ENCODE data around the gene FAM185A.
A peak's percentile ranks its signal among the peaks of the same experiment; 100 is the strongest.
"Not testable (repeated sequence)": the region's sequence is repeated elsewhere in the genome, so short reads cannot be mapped to it uniquely, and the experiment has no call there.

FAM185A gene
- total RNA-seq, result 2.5 to 6.7 (median 5.1) reads per million in 4 donors

DNA sequence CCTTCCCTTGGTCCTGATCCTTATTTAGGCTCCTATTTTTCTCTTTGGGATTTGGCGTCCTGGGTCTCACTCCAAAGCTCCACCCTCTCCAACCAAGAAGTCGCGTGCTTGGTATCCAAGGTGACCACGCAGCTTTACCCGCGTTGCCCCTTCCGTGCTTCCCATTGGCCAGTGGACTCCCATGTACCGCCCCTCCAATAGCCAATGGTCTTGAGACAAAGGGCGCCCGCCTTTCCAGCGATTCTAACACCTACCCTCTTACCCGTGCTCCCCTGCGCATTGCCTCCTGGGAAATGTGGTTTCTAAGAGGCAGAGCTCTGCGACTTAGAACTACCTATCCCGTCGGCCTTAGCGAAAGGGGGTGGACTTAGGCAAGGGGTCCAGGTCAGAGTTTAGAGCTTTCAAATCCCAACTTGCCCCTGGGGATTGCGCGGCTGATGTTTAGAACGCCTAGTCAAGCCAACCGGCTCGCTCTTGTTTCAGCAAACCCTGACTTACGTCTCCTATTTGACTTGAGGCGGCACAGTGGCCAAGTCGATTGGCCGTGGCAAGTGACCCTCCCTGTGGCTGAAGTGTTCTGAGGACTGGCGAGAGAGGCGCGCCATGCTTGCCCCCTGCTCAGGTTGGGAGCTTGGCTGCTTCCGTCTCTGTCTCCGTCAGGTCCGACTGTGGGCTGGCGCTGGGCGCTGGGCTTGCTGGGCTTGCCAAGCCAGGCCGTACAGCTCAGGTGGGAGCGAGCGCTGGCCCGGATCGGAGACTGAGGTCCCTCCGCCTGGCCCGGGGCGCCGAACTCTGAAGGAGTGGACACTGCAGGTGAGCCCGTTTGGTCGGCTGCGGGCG is at the start of gene FAM185A:
TSS of gene FAM185A (plus strand) at position 395 of the 840 bp plus-strand sequence. CDS start at position 604, 209 bp downstream.
- peak; percentile 86 to 99 (median 94) for DNase-seq

DNA sequence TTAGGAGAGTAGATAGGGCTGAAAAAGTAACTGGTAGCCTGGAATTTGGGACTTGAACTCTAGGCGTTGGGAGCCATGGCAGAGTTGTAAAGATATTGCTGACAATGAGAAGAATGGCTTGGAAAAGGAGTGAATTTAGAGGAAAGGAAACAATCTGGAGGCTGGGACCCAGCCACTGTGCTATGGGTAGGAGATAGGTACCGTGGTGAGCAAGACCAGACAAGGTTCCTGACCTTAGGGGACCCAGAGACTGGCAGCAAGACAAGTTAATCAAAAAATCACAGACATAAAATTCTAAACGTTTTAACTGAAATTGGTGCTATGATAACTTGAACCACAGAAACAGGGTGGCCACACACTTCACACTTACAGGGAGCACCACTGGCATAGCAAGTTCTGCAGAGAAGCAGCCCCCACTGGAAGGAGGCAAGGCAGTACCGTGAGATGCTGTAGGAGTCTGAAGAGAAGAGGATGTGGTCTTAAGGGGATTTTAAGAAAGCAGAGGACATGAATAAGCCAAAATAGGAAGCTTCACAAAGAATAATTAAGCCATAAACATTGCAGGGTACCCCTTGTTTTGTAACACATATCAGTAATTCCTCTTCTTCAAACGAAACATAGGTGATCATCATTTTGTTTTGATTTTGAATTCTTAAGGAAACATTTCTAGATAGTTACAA is 35.6 kb upstream of the FAM185A start:
- peak in 1 of 5 donors; percentile 82 for DNase-seq

DNA sequence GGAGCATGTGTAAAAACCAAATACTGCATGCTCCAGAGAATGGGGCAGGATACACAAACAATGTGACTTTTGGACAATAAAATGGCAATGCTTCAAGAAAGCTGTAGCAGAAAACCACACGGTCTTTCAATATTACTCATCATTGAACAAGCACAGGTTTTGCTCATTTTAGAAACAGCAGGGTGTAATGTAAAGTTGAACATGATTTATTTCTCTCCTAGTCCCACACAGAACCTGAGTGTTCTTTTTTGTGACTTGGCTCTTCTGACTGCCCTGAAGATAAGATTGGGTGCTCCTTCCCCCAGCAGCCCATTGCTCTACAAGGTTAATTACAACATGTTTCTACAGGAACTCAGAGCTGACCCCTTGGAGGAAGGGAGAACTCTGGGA is 35.1 kb upstream of the FAM185A start:
- DNase-seq, result not testable (repeated sequence)

DNA sequence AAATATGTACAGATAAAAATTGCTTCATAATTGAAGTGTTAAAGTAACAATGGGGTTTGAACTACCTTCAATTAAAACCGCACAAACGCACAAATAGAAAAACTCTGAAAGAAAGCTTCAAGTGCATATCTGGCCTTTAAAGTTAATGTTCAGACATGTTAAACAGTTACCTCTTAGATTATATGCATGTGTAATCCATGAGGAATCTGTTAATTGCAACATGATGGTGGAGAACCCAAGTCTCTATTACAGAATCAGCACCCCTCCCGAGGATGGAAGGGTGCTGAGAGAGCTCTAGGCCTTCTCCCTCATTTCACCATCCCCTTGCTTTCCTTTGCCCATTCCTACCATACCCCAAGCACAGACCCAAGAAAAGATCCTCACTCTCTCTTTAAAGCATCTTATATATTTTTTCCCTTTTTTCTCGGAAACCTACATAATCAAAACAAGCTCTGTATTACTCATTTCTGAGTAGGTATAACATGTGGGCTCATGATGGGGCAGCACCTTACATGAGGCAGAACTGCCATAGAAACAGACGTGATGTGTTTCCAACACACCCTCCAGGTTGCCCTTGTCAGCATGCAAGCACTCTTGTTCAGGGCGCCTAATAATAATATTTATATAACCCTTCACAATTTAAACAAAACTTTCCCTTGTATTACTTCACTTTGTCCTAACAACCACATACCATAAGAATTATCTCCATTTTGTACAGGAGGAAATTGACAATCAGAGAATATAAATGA is 33.9 kb upstream of the FAM185A start:
- peak in 1 of 5 donors; percentile 35 for DNase-seq

DNA sequence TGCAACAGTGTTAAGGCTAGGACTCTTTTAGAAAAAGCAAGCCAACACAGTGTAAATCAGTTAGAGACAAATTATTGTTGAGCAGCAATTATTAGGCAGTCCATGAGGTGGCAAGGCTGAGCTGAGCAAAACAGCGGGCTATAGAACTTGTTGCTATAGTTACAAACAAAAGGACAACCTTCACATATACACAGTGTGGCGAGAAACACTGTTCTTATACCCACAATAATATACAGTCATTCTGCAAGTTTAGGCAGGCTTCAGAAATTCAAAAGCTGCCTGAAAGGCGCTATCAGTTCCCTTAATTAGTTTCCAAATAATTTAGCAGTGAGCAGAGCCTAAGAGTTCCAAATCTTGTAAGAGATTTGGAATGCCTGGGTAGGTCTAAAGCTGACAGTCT is 33.1 kb upstream of the FAM185A start:
- DNase-seq, result peak in 1 of 5 donors; percentile 15

DNA sequence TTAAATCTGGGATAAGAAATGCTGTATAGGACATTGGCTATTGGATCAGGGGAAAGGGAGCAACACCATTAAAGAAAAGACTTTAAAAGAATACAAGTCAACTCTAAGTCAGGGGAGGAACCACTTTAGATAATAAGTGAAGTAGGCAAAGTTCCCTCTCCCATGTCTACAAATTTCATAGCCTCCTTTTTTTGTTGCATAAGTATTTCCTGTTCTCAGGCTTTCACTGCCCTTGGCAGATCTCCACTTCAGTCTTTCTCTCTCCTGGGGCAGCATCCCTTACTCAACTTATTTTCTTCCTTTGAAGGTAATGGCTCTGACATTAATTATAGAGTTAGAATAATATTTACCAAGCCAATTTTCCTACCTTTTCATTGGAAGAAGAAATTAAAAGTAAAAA is 30.3 kb upstream of the FAM185A start:
- not testable (repeated sequence) for DNase-seq

DNA sequence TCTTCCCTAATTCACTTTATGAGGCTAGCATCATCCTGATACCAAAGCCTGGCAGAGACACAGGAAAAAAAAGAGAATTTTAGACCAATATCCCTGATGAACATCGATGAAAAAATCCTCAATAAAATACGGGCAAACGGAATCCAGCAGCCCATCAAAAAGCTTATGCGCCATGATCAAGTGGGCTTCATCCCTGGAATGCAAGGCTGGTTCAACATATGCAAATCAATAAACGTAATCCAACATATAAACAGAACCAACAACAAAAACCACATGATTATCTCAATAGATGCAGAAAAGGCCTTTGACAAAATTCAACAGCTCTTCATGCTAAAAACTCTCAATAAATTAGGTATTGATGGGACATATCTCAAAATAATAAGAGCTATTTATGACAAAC is 22.6 kb upstream of the FAM185A start:
- DNase-seq, result not testable (repeated sequence)

DNA sequence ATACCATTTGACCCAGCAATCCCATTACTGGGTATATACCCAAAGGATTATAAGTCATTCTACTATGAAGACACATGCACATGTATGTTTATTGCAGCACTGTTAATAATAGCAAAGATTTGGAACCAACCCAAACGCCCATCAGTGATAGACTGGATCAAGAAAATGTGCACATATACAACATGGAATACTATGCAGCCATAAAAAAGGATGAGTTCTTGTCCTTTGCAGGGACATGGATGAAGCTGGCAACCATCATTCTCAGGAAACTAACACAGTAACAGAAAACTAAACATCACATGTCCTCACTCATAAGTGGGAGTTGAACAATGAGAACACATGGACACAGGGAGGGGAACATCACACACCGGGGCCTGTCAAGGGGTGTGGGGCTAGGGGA is 19.1 kb upstream of the FAM185A start:
- DNase-seq, result not testable (repeated sequence)

DNA sequence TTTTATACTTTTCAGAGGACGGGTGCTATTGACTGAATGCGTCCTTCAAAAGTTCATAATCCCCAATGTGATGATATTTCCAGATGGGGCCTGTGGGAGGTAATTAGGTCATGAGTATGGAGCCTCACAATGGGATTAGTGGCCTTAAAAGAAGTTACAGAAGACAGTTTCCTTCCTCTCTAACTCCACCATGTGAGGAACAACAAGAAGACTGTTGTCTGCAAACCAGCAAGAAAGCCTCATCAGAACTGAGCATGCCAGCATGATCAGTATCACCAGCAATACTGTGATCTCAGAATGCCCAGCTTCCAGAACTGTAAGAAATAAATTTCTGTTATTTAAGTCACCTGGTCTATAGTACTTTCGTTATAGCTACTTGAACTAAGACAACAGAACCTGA is 18.4 kb upstream of the FAM185A start:
- DNase-seq, result not testable (repeated sequence)

DNA sequence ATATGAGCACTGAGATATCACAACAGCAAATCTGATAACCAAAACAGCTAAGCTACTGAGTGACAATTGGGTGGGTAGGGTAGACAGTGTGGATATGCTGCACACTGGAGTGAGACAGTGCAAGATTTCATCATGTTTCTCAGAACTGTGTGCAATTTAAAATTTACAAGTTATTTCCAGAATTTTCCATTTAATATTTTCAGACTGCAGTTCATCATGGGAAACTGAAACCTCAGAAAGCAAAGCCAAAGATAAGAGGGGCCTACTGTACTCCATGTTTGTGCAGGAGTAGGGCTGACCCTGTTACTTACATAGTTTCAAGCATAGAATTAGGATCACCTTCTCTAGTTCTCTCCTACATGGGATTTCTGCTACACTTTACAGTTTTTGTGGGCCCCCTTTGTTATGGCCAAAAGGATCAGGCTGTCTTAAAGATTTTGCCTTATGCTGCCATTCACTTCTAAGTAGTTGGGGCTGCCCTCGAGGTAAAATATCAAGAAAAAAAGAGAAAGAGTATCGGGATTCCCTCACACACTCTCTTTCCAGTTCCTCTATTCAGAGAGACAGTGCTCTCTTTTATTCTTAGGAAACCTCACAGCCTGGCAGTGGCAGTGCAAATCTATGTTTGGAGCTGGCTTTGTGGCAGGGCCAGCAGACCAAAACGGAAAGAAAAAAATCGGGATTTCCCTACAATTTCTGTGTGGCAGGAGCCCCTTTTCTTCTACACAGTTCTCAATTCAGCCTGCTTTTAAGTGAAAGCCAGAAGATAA is 6.6 kb upstream of the FAM185A start:
- DNase-seq, result not testable (repeated sequence)

DNA sequence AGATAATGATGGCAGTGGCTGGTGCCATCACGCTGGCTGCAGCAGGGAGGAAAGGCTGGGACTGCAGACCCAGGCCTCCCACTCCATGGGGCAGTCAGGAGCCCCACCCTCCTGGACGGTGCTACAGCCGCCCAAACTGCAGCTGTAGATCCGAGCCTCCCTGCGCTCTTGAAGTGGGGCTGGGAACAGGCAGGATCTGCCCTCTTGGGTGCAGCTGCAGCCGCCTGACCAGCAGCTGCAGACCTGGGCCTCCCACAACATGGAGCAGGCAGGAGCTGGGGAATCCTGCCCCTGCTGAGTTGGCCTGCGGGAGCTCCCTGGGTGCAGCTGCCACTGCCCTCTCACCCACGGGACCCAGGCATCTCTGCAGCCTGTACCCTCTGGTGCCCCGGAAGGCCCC is 4.9 kb upstream of the FAM185A start:
- DNase-seq, result not testable (repeated sequence)

DNA sequence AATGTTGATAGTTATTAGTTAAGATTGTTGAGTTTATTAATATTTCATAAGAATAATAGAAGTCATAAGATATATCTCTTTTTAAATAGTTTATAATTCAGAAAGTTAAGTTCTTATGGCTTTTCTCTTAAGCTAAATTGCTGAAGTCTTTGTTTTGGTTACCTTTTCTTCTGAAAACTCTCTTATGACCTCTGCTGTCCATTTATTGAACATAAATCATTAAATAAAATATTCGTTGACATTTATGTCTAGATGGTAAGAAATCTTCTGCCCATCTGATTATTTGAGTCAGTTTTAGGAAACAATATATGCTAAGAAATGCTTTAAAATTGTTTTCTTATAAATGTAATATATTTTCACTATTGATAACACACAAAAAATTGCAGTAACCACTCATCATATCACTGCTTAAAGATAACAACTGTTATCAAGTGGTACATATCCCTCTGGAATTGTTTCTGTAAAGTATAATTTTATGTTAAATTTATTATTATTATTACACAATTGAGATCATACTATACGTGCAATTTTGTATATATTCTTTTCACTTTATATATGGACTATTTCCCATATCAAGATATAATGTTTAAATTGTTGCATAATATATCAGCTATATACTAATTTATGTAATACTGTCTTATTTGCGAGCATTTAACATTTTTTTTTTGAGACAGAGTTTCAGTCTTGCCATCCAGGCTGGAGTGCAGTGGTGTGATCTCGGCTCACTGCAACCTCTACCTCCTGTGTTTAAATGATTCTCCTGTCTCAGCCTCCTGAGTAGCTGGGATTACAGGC is 3.1 kb upstream of the FAM185A start:
- peak in 1 of 5 donors; percentile 16 for DNase-seq

DNA sequence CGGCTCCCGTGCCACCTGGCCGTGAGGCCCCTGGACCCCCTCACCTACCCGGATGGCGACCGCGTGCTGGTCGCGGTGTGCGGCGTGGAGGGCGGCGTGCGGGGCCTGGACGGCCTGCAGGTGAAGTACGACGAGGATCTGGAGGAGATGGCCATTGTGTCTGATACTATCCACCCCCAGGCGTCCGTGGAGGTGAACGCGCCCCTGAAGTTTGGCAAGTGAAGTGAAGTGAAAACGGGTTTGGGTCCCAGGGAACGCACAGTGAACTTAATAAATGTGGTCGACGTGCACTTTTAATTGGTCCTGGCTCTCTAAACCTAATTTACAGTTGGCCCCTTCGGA is 617 bp downstream of the FAM185A start:
- not testable (repeated sequence) for DNase-seq

DNA sequence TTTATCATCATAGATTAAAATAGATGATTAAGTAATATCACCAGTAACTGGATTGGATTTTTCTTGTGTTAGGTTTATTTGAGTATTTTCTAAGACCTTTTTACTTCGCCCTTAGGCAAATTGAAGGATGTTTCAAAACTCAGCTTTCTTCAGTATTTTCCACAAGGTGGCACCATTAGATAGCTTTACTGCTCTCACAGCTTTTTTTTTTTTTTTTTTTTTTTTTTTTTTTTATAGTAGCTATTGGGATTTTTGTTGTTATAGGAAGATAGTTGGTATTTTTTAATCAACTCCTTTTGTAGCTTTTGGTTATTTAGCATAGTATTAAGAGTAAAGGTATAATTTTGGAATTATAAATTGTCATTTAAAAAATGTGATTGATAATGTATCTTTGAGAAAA is 9.4 kb downstream of the FAM185A start:
- not testable (repeated sequence) for DNase-seq

DNA sequence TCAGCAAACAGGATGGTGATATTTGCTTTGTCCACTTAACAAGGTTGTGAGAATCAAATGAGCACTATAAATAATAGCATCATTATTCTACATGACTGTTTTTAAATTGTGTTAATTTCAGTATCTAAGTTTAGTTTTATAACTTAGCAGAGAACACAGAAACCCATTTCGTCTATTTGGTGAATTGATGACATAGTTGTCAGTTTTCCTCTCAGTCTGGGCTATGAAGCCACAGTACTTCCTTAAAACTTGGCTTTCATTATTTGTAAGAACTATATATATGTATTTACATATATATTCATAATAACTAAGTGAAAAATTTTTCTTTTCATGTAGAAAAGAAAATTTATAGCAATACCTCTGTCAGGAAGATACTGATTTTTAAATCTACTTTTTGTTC is 11.1 kb downstream of the FAM185A start:
- not testable (repeated sequence) for DNase-seq

DNA sequence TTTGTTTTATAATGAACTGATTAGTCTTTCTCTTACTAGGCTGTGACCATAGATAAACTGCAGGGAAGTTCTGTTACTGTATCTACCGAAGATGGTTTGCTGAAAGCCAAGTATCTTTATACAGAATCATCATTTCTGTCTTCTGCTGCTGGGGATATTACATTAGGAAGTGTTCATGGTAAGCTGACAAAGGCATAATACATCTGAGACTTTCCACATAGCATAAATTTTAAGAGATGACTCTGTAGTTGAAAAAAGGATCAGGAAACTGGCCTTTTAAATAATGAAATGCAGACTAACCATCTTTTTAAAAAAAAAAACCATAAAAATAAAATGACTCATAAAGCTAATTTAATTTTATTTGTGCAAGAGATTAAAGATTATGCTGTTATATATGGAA is 12.4 kb downstream of the FAM185A start:
- not testable (repeated sequence) for DNase-seq

DNA sequence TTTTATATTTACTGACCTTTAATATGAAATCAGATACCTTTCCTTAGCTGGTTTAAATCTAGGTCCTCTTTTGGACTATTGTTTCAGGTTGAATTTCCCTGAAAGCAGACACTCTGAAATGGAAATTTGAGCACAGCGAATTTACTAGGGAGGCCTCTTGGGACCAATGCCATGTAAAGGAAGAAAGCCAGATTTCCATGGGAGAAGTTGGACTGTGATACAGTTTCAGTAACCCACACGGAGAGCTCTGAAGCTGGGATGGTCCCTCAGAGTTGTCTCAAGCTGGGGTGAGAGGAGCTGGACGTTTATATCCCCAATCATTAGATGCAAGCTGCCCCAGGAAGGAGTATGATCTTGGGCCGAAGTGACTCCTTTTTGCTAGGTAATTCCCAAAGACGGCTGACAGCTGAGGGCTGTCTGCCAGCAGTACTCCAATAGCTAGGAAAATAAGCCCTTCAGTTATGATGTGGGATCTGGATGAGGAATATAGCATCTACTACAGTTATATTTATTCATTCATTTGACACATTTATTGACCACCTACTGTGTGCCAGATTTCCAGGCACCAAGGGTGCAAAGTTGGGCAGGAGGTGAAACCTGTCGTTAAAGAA is 14.6 kb downstream of the FAM185A start:
- DNase-seq, result not testable (repeated sequence)

DNA sequence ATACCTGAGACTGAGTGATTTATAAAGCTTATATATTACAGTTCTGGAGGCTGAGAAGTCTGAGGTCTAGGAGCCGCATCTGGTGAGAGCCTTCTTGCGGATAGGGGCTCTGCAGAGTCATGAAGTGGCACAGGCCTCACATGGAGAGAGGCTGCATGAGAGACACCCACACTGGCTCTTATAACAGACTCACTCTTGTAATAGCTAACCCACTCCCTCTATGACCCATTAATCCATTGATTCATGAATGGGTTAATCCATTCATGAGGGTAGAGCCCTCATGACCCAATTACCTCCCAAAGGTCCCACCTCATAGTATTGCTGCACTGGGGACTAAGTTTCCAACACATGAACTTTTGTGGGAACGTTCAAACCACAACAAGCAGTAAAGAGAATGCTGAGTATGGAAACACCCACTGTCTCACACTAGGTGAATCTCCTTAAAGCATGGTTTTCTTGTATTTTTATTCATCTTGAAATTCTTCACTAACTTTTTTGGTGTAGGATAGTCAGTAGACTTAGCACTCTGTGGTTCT is 20.9 kb downstream of the FAM185A start:
- DNase-seq, result not testable (repeated sequence)

DNA sequence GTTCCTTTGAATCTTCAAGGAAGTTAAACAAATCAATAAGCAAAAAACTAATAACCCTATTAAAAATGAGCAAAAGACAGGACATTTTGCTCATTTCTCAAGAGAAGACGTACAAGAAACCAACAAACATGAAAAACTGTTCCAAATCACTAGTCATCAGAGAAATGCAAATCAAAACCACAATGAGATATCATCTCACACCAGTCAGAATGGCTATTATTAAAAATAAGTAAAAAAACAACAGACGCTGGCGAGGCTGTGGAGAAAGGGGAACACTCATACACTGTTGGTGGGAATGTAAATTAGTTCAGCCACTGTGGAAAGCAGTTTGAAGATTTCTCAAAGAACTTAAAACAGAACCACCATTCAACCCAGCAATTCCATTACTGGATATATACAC is 21.7 kb downstream of the FAM185A start:
- not testable (repeated sequence) for DNase-seq

DNA sequence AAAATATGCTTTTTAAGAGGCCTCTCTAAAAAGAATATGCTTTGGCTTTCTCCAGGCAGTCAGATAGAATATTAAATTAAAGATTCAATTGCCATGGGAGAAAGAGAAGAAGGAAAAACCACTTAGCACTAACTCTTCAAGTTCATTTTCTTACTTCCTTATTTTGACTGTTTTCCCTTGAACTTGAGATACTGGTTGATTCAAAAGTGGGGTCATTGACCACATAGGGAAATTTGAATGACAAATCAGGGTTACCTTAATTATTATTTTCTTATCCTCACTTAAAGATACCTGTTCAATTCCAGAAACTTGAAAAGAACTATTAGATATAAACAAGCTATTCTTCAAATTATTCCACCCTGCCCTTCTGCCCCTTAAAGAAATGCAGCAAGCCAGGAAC is 27.4 kb downstream of the FAM185A start:
- not testable (repeated sequence) for DNase-seq

DNA sequence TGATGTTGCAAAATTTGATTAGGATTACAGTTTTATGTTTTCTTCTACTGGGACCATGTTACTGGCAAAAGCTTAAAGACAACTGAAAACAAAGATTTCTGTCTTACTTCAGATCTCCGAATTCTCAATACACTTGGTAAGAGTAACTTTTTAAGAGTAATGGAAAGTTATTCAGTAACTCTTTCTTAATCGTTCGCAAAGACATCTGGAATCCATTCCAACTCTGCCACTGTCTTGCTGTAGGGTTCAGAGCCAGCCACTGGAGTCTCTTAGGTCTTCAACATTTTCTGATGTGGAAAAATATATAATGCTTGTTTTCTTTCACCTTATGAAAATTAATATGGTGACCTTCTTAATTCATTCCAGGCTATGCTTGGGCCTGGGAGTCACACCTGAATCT is 29.9 kb downstream of the FAM185A start:
- DNase-seq, result not testable (repeated sequence)

Measured in T-helper 1 cell (primary cell).